NCI-H1105 treated with DMSO at 0.1 percent for 48 hours (cell line): ENCODE measurements around the gene HSD17B11.
"Not testable (repeated sequence)": the region's sequence is repeated elsewhere in the genome, so short reads cannot be mapped to it uniquely, and the experiment has no call there.

ENCODE experiments used
- DNase-seq: peaks from one replicate; lab custom pipeline; 2025; lab: John Stamatoyannopoulos, UW

Gene HSD17B11

GRCh38 chr4:87405211-87405820, 14.3 kb upstream of the HSD17B11 start:
- DNase-seq, result no peak

GRCh38 chr4:87403732-87404131, 12.7 kb upstream of the HSD17B11 start:
- DNase-seq, result not testable (repeated sequence)

GRCh38 chr4:87399954-87400353, 9.0 kb upstream of the HSD17B11 start:
- DNase-seq, result no peak

GRCh38 chr4:87399148-87399547, 8.2 kb upstream of the HSD17B11 start:
- DNase-seq, result no peak

- DNase-seq, result not testable (repeated sequence)
Observed at GRCh38 chr4:87395851-87396250, 4.9 kb upstream of the HSD17B11 start.

GRCh38 chr4:87395073-87395472, 4.1 kb upstream of the HSD17B11 start:
- not testable (repeated sequence) for DNase-seq

GRCh38 chr4:87392183-87392582, 1.2 kb upstream of the HSD17B11 start:
- DNase-seq, result no peak

GRCh38 chr4:87391576-87392054, 627 bp upstream of the HSD17B11 start:
- no peak for DNase-seq

GRCh38 chr4:87390551-87390890, 467 bp downstream of the HSD17B11 start:
- peak; percentile 25 for DNase-seq

GRCh38 chr4:87390055-87390454, 933 bp downstream of the HSD17B11 start:
- DNase-seq, result not testable (repeated sequence)

- DNase-seq, result no peak
Observed at GRCh38 chr4:87388901-87389300, 2.1 kb downstream of the HSD17B11 start.

GRCh38 chr4:87387237-87387636, 3.8 kb downstream of the HSD17B11 start:
- no peak for DNase-seq

- not testable (repeated sequence) for DNase-seq
Observed at GRCh38 chr4:87384466-87385132, 6.4 kb downstream of the HSD17B11 start.

- no peak for DNase-seq
Observed at GRCh38 chr4:87382931-87383330, 8.1 kb downstream of the HSD17B11 start.

- no peak for DNase-seq
Observed at GRCh38 chr4:87382116-87382515, 8.9 kb downstream of the HSD17B11 start.

- DNase-seq, result no peak
Observed at GRCh38 chr4:87377816-87378215, 13.2 kb downstream of the HSD17B11 start.

GRCh38 chr4:87375719-87376291, 15.2 kb downstream of the HSD17B11 start:
- peak; percentile 1 for DNase-seq

GRCh38 chr4:87370068-87370467, 20.9 kb downstream of the HSD17B11 start:
- DNase-seq, result no peak

GRCh38 chr4:87366521-87367162, 24.3 kb downstream of the HSD17B11 start:
- no peak for DNase-seq

- no peak for DNase-seq
Observed at GRCh38 chr4:87365348-87365747, 25.6 kb downstream of the HSD17B11 start.

GRCh38 chr4:87363552-87363951, 27.4 kb downstream of the HSD17B11 start:
- no peak for DNase-seq

- no peak for DNase-seq
Observed at GRCh38 chr4:87360338-87360935, 30.6 kb downstream of the HSD17B11 start.

GRCh38 chr4:87359258-87359657, 31.7 kb downstream of the HSD17B11 start:
- DNase-seq, result no peak
